Keratinocyte (primary cell): Measurements from ENCODE around the gene ATP6V1A.

Experiments
- CTCF ChIP-seq, 3 experiments: IDR thresholded peaks in 1 of 3; conservative IDR thresholded peaks in 1 of 3; optimal IDR thresholded peaks in 1 of 3; 2 replicates in 2 of 3; 3 replicates in 1 of 3; pipeline versions ENCODE3 to v1.5.1; 2011; ENCODE audit warnings: low read length in 3 of 3, mild to moderate bottlenecking in 3 of 3, moderate library complexity in 2 of 3, control low read depth in 1 of 3, inconsistent platforms in 1 of 3; ENCODE audit not compliant: insufficient read depth in 2 of 3; ENCODE audit errors: extremely low read depth in 1 of 3
- EZH2 ChIP-seq: IDR thresholded peaks from one replicate; pipeline ENCODE4 v1.6.1; 2012; ENCODE audit warnings: inconsistent platforms, mild to moderate bottlenecking, low read length, moderate library complexity

GRCh38 chr3:113741620-113742019, 5.2 kb upstream of the ATP6V1A start:
- TF ChIP-seq EZH2 = no peak
- no peak for TF ChIP-seq CTCF (optimal IDR thresholded peaks at IDR 0.05 in 1 of 3, IDR thresholded peaks at IDR 0.05 in 1 of 3, conservative IDR thresholded peaks at IDR 0.05 in 1 of 3; ENCODE audit: extremely low read depth in 1 of 3, insufficient read depth in 2 of 3, low read length in 3 of 3)
